A549 (cell line): ENCODE results near the gene PLEKHN1. TPM values are rescaled to one million over a fixed set of nuclear protein-coding genes. Genes with fewer than 3 reads are reported as not detected.

Experiments
- ATAC-seq, 2 experiments: fragments of 200-7000 bp in 1 of 2; fragments of >200 bp in 1 of 2; cut with Nextera tagmentation in 1 of 2; cut with Tn5 transposase in 1 of 2; 3 replicates each; pipeline versions ENCODE4 v1.8.0 to v1.9.1; 2018 to 2020; ENCODE audit warnings: mild to moderate bottlenecking in 1 of 2, moderate library complexity in 1 of 2
- CTCF ChIA-PET: fragments of 300-600 bp; sonication (Branson Sonifier 250); formaldehyde crosslinking; extraction: SDS; loops from one replicate; lab custom pipeline; 2021; ENCODE audit warnings: antibody characterized with exemption, inconsistent platforms; lab: Yijun Ruan, JAX
- POLR2A ChIA-PET: fragments of 350-600 bp; formaldehyde crosslinking; extraction: SDS; loops from one replicate; lab custom pipeline; 2021; ENCODE audit warnings: antibody characterized with exemption, inconsistent platforms; lab: Yijun Ruan, JAX
- DNase-seq, 2 experiments: peaks; one replicate each; pipeline versions ENCODE4 v3.0.0 to v3.0.0-alpha.2; 2011 to 2016; ENCODE audit warnings: low read depth in 1 of 2, low spot score in 1 of 2
- FAIRE-seq: peaks from 2 replicates; lab custom pipeline; 2011; peaks lifted over from hg19 to GRCh38; lab: Jason Lieb, UNC
- H3K27ac ChIP-seq, 2 experiments: fragments of >200 bp; sonication (Bioruptor Twin); formaldehyde crosslinking; 3 replicates each; pipeline ENCODE4 v1.5.1; 2016 to 2017
- H3K4me1 ChIP-seq: fragments of >200 bp; sonication (Bioruptor Twin); formaldehyde crosslinking; 3 replicates; pipeline ENCODE4 v1.6.1; 2016
- H3K4me2 ChIP-seq: fragments of >200 bp; sonication (Bioruptor Twin); formaldehyde crosslinking; 3 replicates; pipeline ENCODE4 v1.6.1; 2016
- H3K4me3 ChIP-seq: fragments of >200 bp; sonication (Bioruptor Twin); formaldehyde crosslinking; 3 replicates; pipeline ENCODE4 v1.5.1; 2016
- H3K9me3 ChIP-seq: fragments of >200 bp; sonication (Bioruptor Twin); formaldehyde crosslinking; 3 replicates; pipeline ENCODE4 v1.6.1; 2016
- CBX2 ChIP-seq: fragments of 200-600 bp; sonication (generic); IDR thresholded peaks from 2 replicates; pipeline ENCODE4 v1.6.1; 2016; ENCODE audit warnings: low read depth, mild to moderate bottlenecking, borderline replicate concordance
- CHD2 ChIP-seq: fragments of 150-350 bp; IDR thresholded peaks from 2 replicates; pipeline ENCODE4 v1.6.1; 2014; ENCODE audit warnings: low read length; ENCODE audit not compliant: partially characterized antibody
- CHD4 ChIP-seq: fragments of 200-600 bp; sonication (generic); IDR thresholded peaks from 2 replicates; pipeline ENCODE4 v1.6.1; 2016; ENCODE audit warnings: antibody characterized with exemption, mild to moderate bottlenecking, borderline replicate concordance
- ESRRA ChIP-seq: fragments of 150-350 bp; IDR thresholded peaks from 2 replicates; pipeline ENCODE4 v1.6.1; 2014; ENCODE audit warnings: mild to moderate bottlenecking, low read length, borderline replicate concordance
- FOSL2 ChIP-seq, 2 experiments: fragments of 450-650 bp in 1 of 2; fragments of >200 bp in 1 of 2; sonication (Bioruptor Twin) in 1 of 2; formaldehyde crosslinking; IDR thresholded peaks; 2 replicates each; pipeline versions ENCODE4 v1.5.0 to v1.6.1; 2016 to 2020; ENCODE audit warnings: mild to moderate bottlenecking in 1 of 2, moderate library complexity in 1 of 2
- HEYL ChIP-seq: fragments of 250-450 bp; sonication (Bioruptor Pico); IDR thresholded peaks from 2 replicates; pipeline ENCODE4 v1.8.0; 2021; ENCODE audit warnings: mild to moderate bottlenecking, moderate library complexity
- HOXB13 ChIP-seq: fragments of 250-450 bp; sonication (Bioruptor Pico); IDR thresholded peaks from 2 replicates; pipeline ENCODE4 v1.5.0; 2020; ENCODE audit warnings: low read depth, mild to moderate bottlenecking, moderate library complexity
- HOXB5 ChIP-seq: fragments of 250-450 bp; sonication (Bioruptor Pico); IDR thresholded peaks from 2 replicates; pipeline ENCODE4 v1.5.0; 2020; ENCODE audit warnings: mild to moderate bottlenecking, moderate library complexity
- JUN ChIP-seq, 2 experiments: fragments of >200 bp; sonication (Bioruptor Twin); formaldehyde crosslinking; IDR thresholded peaks; 2 replicates in 1 of 2; 3 replicates in 1 of 2; pipeline ENCODE4 v1.6.1; 2016 to 2017
- JUNB ChIP-seq: fragments of >200 bp; sonication (Bioruptor Twin); formaldehyde crosslinking; IDR thresholded peaks from 2 replicates; pipeline ENCODE4 v1.6.1; 2016
- KDM1A ChIP-seq: fragments of 200-600 bp; sonication (generic); IDR thresholded peaks from 2 replicates; pipeline ENCODE4 v1.6.1; 2016; ENCODE audit warnings: low read depth, mild to moderate bottlenecking
- KDM5A ChIP-seq: fragments of 200-600 bp; sonication (generic); IDR thresholded peaks from 2 replicates; pipeline ENCODE4 v1.6.1; 2016; ENCODE audit warnings: antibody characterized with exemption, mild to moderate bottlenecking
- MAZ ChIP-seq: fragments of 150-350 bp; IDR thresholded peaks from 2 replicates; pipeline ENCODE4 v1.6.1; 2014; ENCODE audit warnings: antibody characterized with exemption, low read depth, low read length, borderline replicate concordance
- NFE2L2 ChIP-seq: fragments of 150-350 bp; conservative IDR thresholded peaks from 2 replicates; pipeline ENCODE4 v1.6.1; 2014; ENCODE audit warnings: low read length
- NPAS2 ChIP-seq: fragments of 250-450 bp; sonication (Bioruptor Pico); IDR thresholded peaks from 2 replicates; pipeline ENCODE4 v1.8.0; 2022; ENCODE audit warnings: mild to moderate bottlenecking, moderate library complexity, borderline replicate concordance
- NR3C1 ChIP-seq: fragments of >200 bp; sonication (Bioruptor Twin); formaldehyde crosslinking; IDR thresholded peaks from 3 replicates; pipeline ENCODE4 v1.6.1; 2017
- POLR2A ChIP-seq: IDR thresholded peaks from 2 replicates; pipeline ENCODE4 v1.6.1; 2012; ENCODE audit warnings: mild to moderate bottlenecking, low read length
- RAD21 ChIP-seq, 2 experiments: fragments of >200 bp in 1 of 2; sonication (Bioruptor Twin) in 1 of 2; formaldehyde crosslinking in 1 of 2; IDR thresholded peaks in 1 of 2; conservative IDR thresholded peaks in 1 of 2; 2 replicates in 1 of 2; 3 replicates in 1 of 2; pipeline ENCODE4 v1.6.1; 2012 to 2018; ENCODE audit warnings: inconsistent platforms in 1 of 2
- RARB ChIP-seq: fragments of 250-450 bp; sonication (Bioruptor Pico); IDR thresholded peaks from 2 replicates; pipeline ENCODE4 v1.8.0; 2021; ENCODE audit warnings: mild to moderate bottlenecking, moderate library complexity
- RCOR1 ChIP-seq: fragments of 150-350 bp; IDR thresholded peaks from 2 replicates; pipeline ENCODE4 v1.6.1; 2014; ENCODE audit warnings: antibody characterized with exemption, low read length, low read depth
- RFX5 ChIP-seq: fragments of 450-650 bp; IDR thresholded peaks from 2 replicates; pipeline ENCODE4 v1.7.1; 2014; ENCODE audit warnings: antibody characterized with exemption, mild to moderate bottlenecking, moderate library complexity
- SREBF2 ChIP-seq: fragments of 450-650 bp; IDR thresholded peaks from 2 replicates; pipeline ENCODE4 v1.6.1; 2014; ENCODE audit warnings: mild to moderate bottlenecking, moderate library complexity
- ZFP36 ChIP-seq: fragments of 450-650 bp; IDR thresholded peaks from 2 replicates; pipeline ENCODE4 v1.6.1; 2014; ENCODE audit warnings: borderline replicate concordance; ENCODE audit not compliant: partially characterized antibody
- ZSCAN20 ChIP-seq: fragments of 250-450 bp; sonication (Bioruptor Pico); IDR thresholded peaks from 2 replicates; pipeline ENCODE4 v1.8.0; 2022; ENCODE audit warnings: mild to moderate bottlenecking, moderate library complexity
- WGBS: methylation state at CpG from one replicate; pipeline ENCODE4 v1.1.6; 2017; ENCODE audit errors: missing lambda C conversion rate; 5-methylcytosine and 5-hydroxymethylcytosine counted together
- polyA plus RNA-seq, 4 experiments: library from polyadenylated mRNA; depleted of rRNA in 3 of 4; stranded (reverse); fragments of >200 nt; fragmentation: RNase III in 1 of 4; extraction: RNeasy Plus Mini Kit Qiagen cat#74134 plus additional on column Dnase treatment in 1 of 4; gene quantifications; 2 replicates in 3 of 4; 3 replicates in 1 of 4; pipeline ENCODE4 v1.2.3, GENCODE V29; 2011 to 2017
- TF ChIP-seq, protein P1 (sequence below): IDR thresholded peaks from 2 replicates; pipeline ENCODE4 v1.6.1; 2012
- TF ChIP-seq, protein P2 (sequence below): fragments of 250-450 bp; sonication (Bioruptor Pico); IDR thresholded peaks from 2 replicates; pipeline ENCODE4 v1.5.0; 2020; ENCODE audit warnings: low read depth, mild to moderate bottlenecking, moderate library complexity
- TF ChIP-seq, protein P3 (sequence below): fragments of 450-650 bp; IDR thresholded peaks from 2 replicates; pipeline ENCODE4 v1.6.1; 2014; ENCODE audit warnings: antibody characterized with exemption
- TF ChIP-seq, protein P4 (sequence below): IDR thresholded peaks from 2 replicates; pipeline ENCODE4 v1.6.1; 2012
- TF ChIP-seq, protein P5 (sequence below): fragments of 200-600 bp; sonication (generic); IDR thresholded peaks from 2 replicates; pipeline ENCODE4 v1.6.1; 2016; ENCODE audit warnings: antibody characterized with exemption, mild to moderate bottlenecking, moderate library complexity

The PLEKHN1 gene
- polyA plus RNA-seq, 2 of the 4 experiments (the other 2 are of a cell fraction): 0.75 to 3.2 TPM

DNA sequence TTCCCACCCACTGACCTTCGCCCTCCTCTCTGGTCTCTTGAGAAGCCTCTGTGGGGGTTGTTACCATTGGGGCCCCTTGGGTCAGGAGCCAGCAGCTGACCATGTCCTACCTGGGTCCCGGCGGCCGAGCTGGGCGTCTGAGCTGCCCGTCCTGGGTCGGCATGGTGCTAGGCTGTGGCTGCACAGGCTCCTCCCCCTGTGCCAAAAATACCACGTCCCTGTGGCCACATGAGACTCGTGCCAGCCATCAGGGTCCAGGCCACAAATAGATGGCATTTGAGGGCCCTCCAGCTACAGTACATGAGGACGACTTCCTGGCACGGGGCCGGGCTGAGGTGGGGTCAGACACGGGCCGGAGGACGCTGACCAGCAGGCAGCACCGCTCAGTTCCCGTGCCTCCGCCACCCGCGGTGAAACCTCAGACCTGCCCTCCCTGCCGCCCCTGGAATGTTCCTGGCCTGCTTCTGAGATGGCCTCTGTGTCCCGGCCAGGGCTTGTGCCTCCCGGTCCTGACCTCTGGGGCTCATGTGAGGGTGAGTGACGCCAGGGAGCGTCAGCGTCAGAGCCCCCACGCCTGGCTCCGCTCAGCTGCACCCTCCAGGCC is 15.8 kb downstream of the PLEKHN1 start, which contains the start of gene PERM1:
Gene PERM1 (minus strand): TSS at position 139 of the 604 bp plus-strand sequence. CDS start 1,064 bp downstream, outside the sequence.
- H3K4me3 ChIP-seq: no peak within 1 kb of the TSS
- H3K27ac ChIP-seq: no peak within 1 kb of the TSS
- H3K4me2 ChIP-seq: no peak within 1 kb of the TSS
- ATAC-seq: no peak
- no peaks in the 10 kb centered on the region for H3K4me1 ChIP-seq
- CTCF ChIA-PET: interaction anchor here (0.8 to 7.6 kb wide), 10 partner anchors 12 to 309 kb away, joined by 3 to 126 read pairs (median 18); partner anchors contain the start of genes HES4 and ISG15
- 80% methylated on average over 3 of the region's 28 CpGs for WGBS
- POLR2A ChIA-PET: no interaction called here
- DNase-seq: no peak
- TF ChIP-seq JUNB (no peak), CHD4 (no peak), ESRRA (no peak), HOXB13 (CRISPR knock-in tag) (no peak), MAZ (no peak), KDM1A (no peak), NFE2L2 (no peak), RAD21 (conservative IDR thresholded peaks at IDR 0.05 in 1 of 2, IDR thresholded peaks at IDR 0.05 in 1 of 2) (no peak), RARB (CRISPR knock-in tag) (no peak), JUN (IDR thresholded peaks at IDR 0.05) (no peak), ZSCAN20 (CRISPR knock-in tag) (no peak), CHD2 (no peak), NR3C1 (no peak), POLR2A (no peak), FOSL2 (IDR thresholded peaks at IDR 0.05) (no peak), FOSL2 (CRISPR knock-in tag; IDR thresholded peaks at IDR 0.05) (no peak), KDM5A (no peak)
- TF ChIP-seq, protein P1, sequence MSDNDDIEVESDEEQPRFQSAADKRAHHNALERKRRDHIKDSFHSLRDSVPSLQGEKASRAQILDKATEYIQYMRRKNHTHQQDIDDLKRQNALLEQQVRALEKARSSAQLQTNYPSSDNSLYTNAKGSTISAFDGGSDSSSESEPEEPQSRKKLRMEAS: no peak
- TF ChIP-seq, protein P2, sequence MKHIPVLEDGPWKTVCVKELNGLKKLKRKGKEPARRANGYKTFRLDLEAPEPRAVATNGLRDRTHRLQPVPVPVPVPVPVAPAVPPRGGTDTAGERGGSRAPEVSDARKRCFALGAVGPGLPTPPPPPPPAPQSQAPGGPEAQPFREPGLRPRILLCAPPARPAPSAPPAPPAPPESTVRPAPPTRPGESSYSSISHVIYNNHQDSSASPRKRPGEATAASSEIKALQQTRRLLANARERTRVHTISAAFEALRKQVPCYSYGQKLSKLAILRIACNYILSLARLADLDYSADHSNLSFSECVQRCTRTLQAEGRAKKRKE (CRISPR knock-in tag): no peak
- TF ChIP-seq, protein P3, sequence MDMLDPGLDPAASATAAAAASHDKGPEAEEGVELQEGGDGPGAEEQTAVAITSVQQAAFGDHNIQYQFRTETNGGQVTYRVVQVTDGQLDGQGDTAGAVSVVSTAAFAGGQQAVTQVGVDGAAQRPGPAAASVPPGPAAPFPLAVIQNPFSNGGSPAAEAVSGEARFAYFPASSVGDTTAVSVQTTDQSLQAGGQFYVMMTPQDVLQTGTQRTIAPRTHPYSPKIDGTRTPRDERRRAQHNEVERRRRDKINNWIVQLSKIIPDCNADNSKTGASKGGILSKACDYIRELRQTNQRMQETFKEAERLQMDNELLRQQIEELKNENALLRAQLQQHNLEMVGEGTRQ: no peak
- TF ChIP-seq, protein P4, sequence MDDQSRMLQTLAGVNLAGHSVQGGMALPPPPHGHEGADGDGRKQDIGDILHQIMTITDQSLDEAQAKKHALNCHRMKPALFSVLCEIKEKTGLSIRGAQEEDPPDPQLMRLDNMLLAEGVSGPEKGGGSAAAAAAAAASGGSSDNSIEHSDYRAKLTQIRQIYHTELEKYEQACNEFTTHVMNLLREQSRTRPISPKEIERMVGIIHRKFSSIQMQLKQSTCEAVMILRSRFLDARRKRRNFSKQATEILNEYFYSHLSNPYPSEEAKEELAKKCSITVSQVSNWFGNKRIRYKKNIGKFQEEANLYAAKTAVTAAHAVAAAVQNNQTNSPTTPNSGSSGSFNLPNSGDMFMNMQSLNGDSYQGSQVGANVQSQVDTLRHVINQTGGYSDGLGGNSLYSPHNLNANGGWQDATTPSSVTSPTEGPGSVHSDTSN: no peak
- FAIRE-seq: no peak
- no peaks in the 10 kb centered on the region for H3K9me3 ChIP-seq

DNA sequence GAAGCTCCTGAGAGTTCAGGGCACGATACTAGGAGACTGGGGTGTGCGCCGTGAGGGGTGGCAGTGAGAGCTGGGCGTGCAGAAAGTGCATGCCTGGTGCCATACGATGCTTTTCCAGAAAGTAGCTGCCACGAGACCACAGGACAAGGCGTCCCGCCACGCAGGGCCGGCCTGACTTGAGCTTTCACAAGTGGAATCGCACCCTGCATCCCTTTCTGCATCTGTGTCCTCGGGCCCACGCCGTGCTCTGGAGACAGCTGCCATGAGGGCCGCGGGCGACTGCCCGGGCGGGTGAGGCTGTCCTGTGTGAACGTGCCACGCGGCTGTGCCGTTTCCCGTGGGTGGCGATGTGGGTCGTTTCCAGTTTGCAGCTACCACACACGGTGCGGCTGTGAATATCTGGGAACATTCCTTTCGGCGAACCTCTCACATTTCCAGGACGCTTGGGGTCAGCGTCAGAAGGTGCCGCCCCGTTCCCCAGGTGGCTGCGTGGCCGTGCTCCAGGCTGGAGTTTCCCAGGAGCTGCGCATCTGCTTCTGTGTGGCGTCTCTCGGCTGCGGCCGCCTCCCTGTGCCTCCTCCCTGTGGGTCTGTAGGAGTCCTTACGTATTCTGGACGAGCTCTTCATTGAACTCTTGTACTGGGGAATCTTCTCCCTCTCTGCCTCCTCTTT is 16.6 kb downstream of the PLEKHN1 start:
- ChIA-PET POLR2A (no interaction called here), CTCF (interaction anchor here (0.8 to 7.6 kb wide), 13 partner anchors 11 to 308 kb away, joined by 3 to 126 read pairs (median 8); partner anchors contain the start of genes HES4 and ISG15)
- H3K4me3 ChIP-seq: no peak overlapping the region
- DNase-seq (no peak), FAIRE-seq (no peak), ATAC-seq (no peak)
- H3K4me1 ChIP-seq: no peaks in the 10 kb centered on the region
- WGBS: 89% methylated on average over 27 of the region's 43 CpGs
- no peaks in the 10 kb centered on the region for H3K9me3 ChIP-seq
- H3K27ac ChIP-seq: no peak overlapping the region
- H3K4me2 ChIP-seq: no peak overlapping the region
- TF ChIP-seq, protein P5, sequence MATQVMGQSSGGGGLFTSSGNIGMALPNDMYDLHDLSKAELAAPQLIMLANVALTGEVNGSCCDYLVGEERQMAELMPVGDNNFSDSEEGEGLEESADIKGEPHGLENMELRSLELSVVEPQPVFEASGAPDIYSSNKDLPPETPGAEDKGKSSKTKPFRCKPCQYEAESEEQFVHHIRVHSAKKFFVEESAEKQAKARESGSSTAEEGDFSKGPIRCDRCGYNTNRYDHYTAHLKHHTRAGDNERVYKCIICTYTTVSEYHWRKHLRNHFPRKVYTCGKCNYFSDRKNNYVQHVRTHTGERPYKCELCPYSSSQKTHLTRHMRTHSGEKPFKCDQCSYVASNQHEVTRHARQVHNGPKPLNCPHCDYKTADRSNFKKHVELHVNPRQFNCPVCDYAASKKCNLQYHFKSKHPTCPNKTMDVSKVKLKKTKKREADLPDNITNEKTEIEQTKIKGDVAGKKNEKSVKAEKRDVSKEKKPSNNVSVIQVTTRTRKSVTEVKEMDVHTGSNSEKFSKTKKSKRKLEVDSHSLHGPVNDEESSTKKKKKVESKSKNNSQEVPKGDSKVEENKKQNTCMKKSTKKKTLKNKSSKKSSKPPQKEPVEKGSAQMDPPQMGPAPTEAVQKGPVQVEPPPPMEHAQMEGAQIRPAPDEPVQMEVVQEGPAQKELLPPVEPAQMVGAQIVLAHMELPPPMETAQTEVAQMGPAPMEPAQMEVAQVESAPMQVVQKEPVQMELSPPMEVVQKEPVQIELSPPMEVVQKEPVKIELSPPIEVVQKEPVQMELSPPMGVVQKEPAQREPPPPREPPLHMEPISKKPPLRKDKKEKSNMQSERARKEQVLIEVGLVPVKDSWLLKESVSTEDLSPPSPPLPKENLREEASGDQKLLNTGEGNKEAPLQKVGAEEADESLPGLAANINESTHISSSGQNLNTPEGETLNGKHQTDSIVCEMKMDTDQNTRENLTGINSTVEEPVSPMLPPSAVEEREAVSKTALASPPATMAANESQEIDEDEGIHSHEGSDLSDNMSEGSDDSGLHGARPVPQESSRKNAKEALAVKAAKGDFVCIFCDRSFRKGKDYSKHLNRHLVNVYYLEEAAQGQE: no peak
- TF ChIP-seq SREBF2 (no peak), POLR2A (no peak), NPAS2 (CRISPR knock-in tag) (no peak), ZFP36 (no peak), CBX2 (no peak), HEYL (CRISPR knock-in tag) (no peak), HOXB5 (no peak), RFX5 (no peak), RCOR1 (no peak), ESRRA (no peak)
- TF ChIP-seq, protein P4: no peak
